DMS 273 (cell line): Measurements from ENCODE around the gene SUMF1.

ENCODE experiments used
- DNase-seq: peaks from one replicate; lab custom pipeline; 2025; ENCODE audit not compliant: unreplicated experiment; lab: John Stamatoyannopoulos, UW

The SUMF1 gene

DNA sequence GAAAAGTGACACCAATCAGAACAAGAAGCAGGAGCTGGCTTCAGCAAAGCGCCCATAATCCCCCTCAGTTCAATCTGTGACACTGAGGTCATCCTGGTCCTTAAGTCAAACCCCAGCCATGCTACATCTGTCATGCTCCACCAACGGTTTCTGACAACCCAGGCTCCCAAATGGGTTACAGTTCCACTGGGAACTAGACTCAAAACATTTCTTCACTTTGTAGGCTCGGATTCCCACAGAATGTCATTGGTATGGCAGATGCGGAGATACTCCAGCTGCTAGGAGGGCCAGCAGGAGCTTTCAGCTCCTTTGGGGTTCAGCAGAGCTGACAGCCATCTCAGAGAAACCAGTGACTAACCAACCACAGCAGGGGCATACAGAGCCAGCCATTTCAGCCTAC lies 48.9 kb downstream of the SUMF1 start:
- DNase-seq = peak; percentile 52

DNA sequence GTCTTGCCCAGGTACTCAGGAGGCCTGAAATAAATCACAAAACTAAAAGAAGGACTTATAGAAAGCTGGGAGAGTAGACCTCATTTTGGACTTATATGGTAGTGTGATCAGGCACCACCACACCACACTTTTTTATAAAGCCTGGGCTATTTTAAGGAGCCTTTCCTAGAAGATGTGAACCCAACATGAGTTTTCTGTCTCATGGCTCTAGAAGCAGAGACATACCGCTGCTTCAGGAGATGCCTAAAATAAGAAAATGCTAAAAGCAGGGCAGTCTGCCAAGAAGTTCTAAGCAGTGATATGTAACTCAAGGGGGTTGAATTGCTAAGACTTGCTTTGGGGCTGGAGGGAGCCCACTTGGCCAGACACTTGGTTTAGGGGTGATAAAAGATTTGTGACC lies 49.6 kb downstream of the SUMF1 start:
- peak; percentile 44 for DNase-seq

DNA sequence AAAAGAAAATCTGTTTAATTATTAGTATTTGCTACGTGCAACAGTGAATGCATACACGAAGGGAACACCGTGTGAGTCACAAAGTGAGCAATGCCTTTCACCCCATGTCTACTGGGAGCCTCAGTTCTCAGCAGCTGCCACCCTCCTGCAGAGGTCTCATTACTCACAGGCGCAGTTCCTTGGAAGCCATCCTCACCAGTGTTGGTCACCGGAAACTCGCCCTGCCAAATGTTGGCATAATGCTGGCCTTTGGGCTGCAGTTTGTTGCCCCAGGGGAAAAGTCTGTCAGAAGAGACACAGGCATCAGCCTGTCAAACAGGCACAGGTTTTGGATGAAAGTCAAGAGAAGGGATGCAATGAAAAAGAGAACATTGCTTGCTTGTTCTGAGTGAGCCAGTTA lies 50.1 kb downstream of the SUMF1 start:
- peak; percentile 85 for DNase-seq

DNA sequence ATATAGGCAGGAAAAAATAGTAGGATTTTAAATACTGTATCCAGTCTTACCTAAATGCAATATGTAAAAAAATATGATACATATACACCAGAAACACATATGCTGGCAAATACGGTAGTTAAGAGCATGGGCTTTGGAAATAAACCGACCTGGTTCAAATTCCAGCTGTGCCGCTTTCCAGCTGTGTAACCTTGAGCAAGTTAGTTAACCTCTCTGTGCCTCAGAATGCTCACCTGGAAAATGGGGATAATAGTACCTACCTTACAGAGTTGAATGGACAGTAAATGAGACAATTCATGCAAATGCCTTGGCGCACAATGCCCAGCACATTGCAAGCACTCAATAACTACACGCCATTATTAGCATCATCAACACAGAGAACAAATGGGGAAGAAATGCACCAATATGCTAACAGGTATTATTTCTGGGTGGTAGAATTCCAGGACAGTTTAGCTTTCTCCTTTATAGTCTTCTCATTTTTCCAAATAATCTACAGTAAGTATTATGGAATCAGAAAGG lies 50.6 kb downstream of the SUMF1 start:
- peak; percentile 21 for DNase-seq

DNA sequence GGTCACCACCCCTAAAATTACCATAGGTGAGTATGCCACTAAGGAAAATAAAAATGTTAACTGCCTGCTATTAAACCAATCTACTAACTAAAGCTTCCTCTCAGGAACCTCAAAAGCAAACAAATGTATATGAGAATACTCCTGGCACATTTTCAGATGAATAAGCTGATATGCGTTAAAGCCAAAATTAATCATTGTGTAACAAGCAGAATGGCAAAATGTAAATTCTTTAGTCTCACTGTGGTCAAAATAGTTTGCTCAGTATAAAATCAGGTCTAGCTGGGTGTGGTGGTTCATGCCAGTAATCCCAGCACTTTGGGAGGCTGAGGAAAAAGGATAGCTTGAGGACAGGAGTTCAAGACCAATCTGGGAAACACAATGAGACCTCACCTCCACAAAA lies 53.6 kb downstream of the SUMF1 start:
- no peak for DNase-seq

DNA sequence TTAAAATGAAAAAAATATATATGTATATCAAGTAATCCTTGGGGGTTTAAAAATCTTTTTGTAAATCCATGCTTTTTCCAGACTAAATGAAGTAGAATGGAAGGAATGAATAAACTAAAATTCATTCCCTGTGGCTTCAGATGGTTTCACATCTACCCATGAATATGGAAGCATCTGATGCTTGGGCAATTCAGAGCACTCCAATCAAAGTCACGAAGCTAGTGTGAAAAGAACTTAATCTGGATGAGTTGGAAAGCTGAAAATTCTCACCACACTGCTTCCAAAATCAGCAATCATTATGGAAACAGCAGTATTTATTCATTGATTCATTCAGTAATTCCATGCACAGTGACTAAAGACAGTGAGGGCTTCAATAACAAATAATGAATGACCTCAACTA lies 55.2 kb downstream of the SUMF1 start:
- DNase-seq = no peak

DNA sequence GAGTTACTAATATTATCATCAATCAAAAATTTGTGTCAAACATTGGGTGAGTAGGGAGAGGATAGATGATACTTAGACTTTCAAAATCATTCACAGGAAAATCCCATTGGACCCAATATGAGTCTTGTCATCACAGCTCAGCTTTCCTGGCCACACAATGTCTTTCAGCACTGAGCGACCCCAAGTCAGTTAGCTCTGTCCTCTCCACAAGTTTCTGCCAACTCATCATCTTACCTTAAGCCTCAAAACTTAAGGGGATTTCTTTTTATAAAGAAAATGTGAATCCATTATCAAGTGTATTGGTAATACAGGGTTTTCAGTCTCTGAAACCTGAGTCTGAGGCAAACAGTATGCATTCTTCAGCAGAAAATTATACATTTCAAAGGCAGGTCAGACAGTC lies 55.8 kb downstream of the SUMF1 start:
- no peak for DNase-seq

DNA sequence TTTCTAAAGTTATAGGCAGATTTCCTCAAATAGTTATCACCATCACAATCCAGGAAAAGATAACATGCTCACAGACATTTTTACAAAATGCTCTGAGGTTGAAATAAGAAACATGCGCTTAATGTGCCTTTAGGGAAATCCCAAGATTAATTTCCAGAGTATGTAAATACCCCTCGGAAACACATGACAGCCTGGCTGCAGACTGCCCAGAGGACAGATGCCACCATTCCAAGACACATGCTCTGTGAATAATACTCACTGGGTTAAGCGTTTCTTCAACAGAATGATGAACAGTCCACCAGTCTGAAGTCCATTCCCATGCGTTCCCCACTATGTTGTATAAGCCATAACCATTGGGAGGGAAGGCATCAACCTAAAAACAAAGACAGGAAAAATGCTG lies 56.5 kb downstream of the SUMF1 start:
- peak; percentile 24 for DNase-seq

DNA sequence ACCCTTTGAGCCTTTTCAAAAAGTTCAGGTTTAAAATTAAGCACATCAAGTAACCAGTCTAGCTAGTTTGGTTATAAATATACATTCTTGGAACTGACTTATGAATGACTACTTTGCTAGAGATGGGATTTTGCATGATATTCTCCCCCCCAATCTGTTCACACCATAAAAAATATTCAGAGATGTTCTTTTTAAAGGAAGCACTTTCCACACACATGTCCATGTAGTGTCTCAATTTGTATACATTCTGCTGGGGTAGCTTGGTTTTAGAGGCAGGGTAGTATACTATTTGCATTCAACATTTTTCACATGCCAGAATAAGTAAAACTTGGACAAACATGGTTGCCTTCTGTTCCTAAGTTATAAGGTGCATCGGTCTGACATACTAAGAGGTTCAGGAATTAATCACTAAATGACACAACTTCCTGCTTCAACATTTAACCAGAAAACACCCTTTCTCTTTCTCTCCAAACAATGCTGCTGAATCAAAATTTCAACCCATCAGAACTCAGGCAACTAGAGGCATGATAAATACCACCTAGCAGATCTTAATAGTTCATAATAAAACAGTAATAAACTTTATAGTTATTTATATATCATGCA lies 57.0 kb downstream of the SUMF1 start:
- DNase-seq = no peak

DNA sequence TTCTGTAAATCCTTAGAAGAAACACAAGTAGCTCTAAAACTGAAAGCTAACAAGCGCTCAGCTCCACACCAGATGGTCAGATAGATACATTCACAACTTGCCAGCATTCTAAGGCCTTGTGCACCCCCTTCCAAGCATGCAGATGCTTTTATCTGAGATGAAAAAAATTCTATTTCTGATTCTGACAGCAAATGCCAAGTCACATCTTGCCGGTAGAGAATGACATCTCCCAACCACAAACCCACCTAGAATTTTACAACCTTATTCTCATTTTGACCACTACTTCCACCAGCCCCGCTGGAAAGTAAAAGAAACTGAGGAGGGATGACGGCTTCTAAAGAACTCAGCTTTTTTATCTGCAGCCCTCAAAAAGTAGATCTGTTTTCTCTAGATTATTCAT lies 57.7 kb downstream of the SUMF1 start:
- peak; percentile 52 for DNase-seq

DNA sequence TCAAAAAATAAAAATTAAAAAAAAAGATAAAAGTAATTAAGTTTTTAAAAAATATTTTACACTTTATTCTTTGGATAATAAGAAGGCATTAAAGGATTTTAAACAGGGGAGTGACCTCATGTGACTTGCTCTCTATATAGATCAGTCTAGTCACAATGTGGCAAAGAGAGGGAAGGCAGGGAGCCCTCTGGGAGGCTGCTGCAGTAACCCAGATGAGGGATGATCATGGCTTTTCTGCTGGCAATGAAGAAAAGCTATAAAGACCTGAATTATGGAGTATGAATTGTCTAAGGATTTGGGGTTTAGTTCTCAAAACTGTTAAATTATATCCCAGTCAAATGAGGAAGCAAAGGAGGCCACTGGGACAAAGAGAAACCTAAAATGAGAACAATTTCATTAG lies 58.1 kb downstream of the SUMF1 start:
- DNase-seq = no peak

DNA sequence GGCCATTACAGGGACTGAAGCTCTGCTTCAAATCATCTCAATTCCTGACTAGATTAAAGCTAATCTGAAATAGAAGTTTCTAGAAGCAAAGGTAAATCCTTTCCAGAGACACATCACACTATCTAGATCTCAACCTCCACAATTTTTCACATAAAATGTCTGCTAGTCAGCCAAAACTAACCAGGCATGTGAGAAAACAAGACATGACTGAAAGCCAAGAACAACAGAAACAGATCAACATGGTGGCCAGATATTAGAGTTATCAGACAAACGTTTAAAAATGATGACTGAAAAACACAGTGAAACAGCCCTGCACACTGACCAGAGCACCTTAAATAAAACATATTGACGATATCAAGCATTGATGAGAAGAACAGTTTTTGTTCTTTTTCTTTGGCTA lies 59.1 kb downstream of the SUMF1 start:
- no peak for DNase-seq

DNA sequence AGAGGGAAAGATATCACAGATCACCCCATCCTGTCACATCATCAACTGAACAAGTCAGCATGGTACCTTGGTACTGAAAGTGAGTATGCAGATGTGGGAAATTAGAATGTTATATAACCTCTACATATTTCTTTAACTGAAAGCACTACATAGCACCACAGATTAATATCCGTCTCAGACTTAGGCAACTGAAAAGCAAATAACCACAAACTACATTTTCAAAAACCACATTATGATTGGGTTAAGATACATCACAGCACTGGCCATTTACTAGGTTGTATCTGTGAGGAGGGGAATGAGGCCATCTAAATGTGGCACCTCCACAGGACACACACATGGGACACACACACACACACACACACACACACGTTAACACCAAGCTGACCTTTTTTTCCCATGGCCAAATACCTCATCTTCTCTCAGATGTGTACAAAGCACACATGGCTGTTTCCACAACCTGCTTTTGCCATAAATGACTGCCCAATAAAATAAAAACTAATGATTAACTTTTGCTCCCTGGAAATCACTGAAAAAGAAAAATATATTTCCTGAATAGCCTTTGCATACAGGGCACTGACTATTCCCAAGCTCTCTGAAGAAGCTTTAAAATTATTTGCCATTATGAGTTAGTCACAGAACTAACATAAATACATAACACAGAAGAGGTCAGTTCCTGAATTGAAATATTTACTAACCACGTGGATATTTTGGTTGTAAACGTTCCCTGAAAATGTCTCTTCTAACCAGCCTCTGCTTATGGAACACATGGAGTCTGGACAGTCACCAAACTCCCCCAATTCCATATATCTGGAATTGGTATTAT lies 60.1 kb downstream of the SUMF1 start:
- no peak for DNase-seq

DNA sequence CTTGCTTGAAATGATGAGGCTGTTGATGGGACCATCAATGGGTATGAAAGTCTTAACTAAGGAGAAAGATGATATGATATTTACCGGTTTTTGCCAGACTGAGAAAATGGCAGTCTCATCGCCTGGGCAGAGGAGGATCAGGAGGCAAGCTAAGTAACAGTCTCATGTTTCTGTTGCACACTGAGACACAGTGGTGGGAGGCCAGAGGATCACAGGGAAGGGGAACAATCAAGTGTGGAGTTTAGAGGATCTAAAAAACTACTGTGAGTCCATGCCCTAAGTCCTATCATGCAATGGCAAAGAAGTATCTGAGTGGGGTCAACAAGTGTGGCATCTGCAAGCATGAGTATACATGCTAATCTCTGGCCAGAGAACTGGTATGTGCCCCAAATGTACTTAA lies 62.2 kb downstream of the SUMF1 start:
- no peak for DNase-seq

DNA sequence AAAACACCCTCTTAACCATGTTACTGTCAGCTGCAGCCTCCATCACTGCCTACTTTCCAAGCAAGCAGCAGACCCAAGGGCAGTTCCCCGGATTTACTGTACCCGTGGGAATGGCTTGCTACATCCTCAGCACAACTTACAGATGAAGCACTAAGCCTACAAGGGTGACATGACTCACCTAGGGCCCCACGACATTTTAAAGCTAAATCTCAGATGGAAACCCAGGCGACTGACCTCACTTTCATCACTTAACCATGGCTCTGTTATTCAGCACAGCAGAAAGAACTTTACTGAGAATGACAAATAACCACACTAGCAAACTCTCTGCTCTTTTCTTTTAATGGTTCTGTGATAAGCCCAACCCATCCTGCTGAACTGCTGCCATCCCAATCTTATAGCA lies 65.6 kb downstream of the SUMF1 start:
- no peak for DNase-seq

DNA sequence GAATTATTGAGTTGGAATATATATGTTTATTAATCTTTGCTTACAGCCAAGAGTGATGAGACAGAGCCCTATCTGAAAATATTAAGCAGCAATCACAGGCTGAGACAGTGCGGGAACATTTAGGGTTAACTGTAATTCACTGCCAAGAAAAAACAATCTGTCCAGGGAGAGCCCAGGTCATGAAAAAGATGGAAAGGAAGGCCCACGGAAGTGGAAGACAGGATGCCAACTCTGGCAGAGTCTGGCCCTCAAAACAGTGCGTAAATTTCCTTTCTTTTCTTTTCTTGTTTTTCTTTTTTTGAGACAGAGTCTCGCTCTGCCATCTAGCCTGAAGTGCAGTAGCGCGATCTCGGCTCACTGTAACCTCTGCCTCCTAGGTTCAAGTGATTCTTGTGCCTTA lies 67.6 kb downstream of the SUMF1 start:
- DNase-seq = no peak

DNA sequence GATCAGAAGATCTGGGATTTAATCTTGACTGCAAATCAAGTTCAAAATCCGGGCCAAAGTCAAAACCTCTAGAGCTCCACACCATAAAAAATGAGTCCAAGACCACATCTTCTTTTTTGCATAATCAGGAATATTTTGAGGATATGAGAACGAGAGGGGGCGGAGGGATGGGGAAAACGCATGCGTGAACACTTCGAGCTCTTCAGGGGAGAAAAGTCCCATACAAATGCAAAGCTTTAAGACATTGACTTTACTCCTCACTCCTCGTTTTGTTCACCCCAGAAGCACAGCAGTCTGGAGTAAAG lies 68.2 kb downstream of the SUMF1 start:
- DNase-seq = no peak

DNA sequence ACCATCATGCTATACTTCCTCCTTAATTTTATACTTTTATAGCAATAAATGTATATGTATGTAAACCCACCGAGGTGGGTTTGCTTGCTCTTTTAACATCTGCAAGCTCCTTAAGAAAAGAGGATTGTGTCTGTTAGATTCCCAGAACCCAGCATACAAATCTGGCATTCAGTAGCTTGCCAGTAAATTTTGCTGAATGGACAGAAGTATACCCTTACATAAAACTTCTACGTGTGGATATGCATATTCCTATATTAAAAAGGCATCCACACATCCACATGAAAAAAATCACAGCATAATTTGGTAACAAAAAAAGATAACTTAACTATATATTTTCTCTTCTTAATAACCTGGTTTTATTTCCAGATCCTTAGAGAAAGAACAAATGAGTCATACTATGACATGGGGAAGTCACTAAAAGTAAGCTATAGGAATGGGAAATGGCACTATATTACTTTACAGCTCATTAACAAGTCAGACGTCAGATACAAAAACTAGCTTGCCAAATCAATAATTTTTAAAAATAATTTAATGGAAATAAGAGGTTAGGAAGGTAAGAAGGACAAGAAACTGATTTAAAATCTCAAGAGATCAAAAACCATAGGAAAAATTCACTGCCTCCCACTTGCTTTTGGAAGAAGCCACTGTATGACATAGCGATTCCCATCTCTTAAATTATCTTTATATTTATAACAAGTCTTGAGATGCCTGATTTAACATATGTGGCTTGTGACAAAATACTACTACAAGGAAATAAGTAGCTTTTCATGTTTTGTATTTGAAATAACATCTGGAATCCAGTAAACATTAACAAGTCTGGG lies 68.7 kb downstream of the SUMF1 start:
- no peak for DNase-seq

DNA sequence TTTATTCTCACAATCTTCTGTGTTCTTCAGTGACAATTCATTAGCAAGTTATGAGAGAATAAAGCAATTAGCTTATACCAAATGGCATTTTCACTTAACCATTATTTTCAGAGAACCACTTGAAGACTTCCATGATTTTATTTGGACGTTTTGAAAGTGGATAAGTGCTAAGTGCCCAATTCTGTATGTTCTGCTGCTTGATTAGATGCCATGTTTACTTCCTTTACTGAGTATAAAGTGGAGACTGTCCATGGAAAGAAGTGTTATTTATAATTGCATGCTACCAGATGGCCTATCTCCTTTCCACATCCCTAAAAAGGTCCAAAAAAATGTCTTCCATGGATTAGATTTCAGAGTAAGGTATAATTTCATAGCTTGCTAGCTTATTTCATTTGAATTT lies 69.6 kb downstream of the SUMF1 start:
- DNase-seq = no peak

DNA sequence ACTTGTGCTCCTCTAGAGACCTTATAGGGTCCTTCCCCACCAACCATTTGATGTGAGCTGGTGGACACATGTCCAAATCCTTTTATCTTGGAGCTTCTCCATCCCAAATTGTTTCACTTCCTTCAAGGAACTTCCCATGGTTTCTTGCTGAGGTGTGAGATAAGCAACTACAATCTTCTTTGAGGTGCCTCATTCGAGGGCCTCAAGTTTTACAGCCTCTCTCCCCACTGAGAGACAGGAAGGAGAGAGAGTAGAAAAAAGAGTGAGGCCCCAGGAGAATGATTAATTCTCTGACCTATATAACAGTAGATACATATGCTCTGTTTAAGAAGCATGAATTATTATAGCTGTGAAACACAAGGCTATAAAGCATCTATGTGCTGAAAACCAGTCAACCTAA lies 70.5 kb downstream of the SUMF1 start:
- DNase-seq = no peak

DNA sequence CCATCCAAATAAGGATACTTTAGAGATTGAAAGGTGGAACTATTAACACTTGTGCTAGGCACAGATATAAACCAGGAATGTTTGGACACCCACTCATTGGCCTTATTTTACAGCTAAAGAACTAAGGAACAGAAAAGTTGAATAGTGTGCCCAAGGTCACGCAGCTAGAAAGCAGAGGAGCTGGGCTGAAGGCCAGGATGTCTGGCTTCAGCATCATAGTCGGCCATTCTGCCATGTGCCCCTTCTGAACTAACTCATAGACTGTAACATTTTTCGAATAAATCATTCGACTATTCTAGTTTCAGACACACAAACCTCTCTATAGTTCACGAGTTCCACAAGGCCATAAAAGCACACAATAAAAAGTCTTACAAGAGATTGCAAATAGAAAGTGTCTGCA lies 71.1 kb downstream of the SUMF1 start:
- no peak for DNase-seq

DNA sequence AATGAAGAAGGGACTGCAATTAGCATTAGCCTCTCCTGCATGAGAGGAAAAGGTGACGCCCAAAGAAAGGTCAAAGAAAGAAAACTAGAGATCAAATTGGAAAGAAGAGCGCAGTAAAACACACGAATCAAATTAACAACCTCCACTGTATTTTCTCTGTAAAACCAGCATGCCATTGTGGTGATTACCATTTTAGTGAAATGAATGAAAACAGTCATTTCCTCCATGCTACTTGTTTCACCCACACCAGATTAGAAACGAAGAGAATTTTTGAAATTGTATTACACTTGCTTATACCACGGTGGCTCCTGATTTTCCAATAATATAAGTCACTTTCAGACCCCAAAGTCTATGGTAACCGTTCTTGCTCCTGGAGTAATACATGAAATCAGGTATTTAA lies 71.6 kb downstream of the SUMF1 start:
- no peak for DNase-seq
